ENCODE measurements around the gene MAPK11. TPM values are rescaled to one million over a fixed set of nuclear protein-coding genes. Genes with fewer than 3 reads are reported as not detected.

The MAPK11 gene
- total and polyA plus RNA-seq, 10 of the 15 experiments (the other 5 are each of a cell fraction or from before 2014, with no cell fraction given), result 0.05 to 12.8 (median 3.7) TPM

- H4K20me1 ChIP-seq (ENCODE audit: control insufficient read depth, insufficient read depth), result no peaks in the 10 kb centered on the region
- no peak overlapping the region for H3K4me2 ChIP-seq (ENCODE audit: control insufficient read depth, insufficient read depth)
- no peaks in the 10 kb centered on the region for H3K27me3 ChIP-seq (replicated peaks in 1 of 2; ENCODE audit: control insufficient read depth in 2 of 2, insufficient read depth in 2 of 2, low read length in 1 of 2)
- no peaks in the 10 kb centered on the region for H3K9me3 ChIP-seq (replicated peaks; ENCODE audit: control insufficient read depth, insufficient read depth, low read length)
- DNase-seq (ENCODE audit: low read depth, low spot score) (no peak), ATAC-seq (no peak), FAIRE-seq (no peak)
- ChIA-PET SMC1A (ENCODE audit: uncharacterized antibody, unreplicated experiment) (no interaction called here), CTCF (no interaction called here), POLR2A (interaction anchor here (0.7 kb wide), 1 partner anchor 488 kb away, joined by 4 read pairs; no protein-coding TSS in a partner anchor), RAD21 (ENCODE audit: unreplicated experiment) (interaction anchor here (0.6 to 0.8 kb wide), 2 partner anchors 12 to 120 kb away, joined by 3 read pairs; no protein-coding TSS in a partner anchor)
- no peak overlapping the region for H2AFZ ChIP-seq (ENCODE audit: control insufficient read depth, low read depth, low read length)
- TSS peak; percentile 54 for BruUV-seq (replicated peaks)
- H3K4me1 ChIP-seq (ENCODE audit: control insufficient read depth, insufficient read depth, low read length), result no peaks in the 10 kb centered on the region
- H3K4me3 ChIP-seq, result no peak overlapping the region
- 99% methylated on average over 38 of the region's 45 CpGs for WGBS (ENCODE audit: insufficient coverage, insufficient replicate concordance, low lambda C conversion rate, missing lambda C conversion rate)
- no peak overlapping the region for H3K27ac ChIP-seq (ENCODE audit: control insufficient read depth, insufficient read depth)
- H3K9ac ChIP-seq (ENCODE audit: control insufficient read depth, insufficient read depth, low read length), result no peak overlapping the region
- intact Hi-C loops (cut with micrococcal nuclease; ENCODE audit: unreplicated experiment) (no loop called here), in situ Hi-C loops (cut with MboI) (no loop called here)
- no peaks in the 10 kb centered on the region for H3K79me2 ChIP-seq (ENCODE audit: control insufficient read depth, insufficient read depth, low read length)
- H3K36me3 ChIP-seq (ENCODE audit: control insufficient read depth in 2 of 2, insufficient read depth in 2 of 2, low read length in 1 of 2), result peaks cover 16 to 65% of the 10 kb centered on the region in 2 experiments; a peak in 3 of 4 replicates
- TF ChIP-seq RCOR1 (conservative IDR thresholded peaks at IDR 0.05; ENCODE audit: low read depth, low read length) (no peak), BMI1 (IDR thresholded peaks at IDR 0.05; ENCODE audit: borderline replicate concordance) (no peak), POLR2AphosphoS5 (IDR thresholded peaks at IDR 0.05; ENCODE audit: low read length) (no peak), SIX5 (IDR thresholded peaks at IDR 0.05; ENCODE audit: low read depth, low read length, severe bottlenecking) (no peak), GATAD2B (conservative IDR thresholded peaks at IDR 0.05; ENCODE audit: low read depth) (no peak), POU2F2 (IDR thresholded peaks at IDR 0.05; ENCODE audit: borderline replicate concordance, low read depth, low read length) (no peak), RBBP5 (conservative IDR thresholded peaks at IDR 0.05) (no peak)
- TF ChIP-seq, protein P1, sequence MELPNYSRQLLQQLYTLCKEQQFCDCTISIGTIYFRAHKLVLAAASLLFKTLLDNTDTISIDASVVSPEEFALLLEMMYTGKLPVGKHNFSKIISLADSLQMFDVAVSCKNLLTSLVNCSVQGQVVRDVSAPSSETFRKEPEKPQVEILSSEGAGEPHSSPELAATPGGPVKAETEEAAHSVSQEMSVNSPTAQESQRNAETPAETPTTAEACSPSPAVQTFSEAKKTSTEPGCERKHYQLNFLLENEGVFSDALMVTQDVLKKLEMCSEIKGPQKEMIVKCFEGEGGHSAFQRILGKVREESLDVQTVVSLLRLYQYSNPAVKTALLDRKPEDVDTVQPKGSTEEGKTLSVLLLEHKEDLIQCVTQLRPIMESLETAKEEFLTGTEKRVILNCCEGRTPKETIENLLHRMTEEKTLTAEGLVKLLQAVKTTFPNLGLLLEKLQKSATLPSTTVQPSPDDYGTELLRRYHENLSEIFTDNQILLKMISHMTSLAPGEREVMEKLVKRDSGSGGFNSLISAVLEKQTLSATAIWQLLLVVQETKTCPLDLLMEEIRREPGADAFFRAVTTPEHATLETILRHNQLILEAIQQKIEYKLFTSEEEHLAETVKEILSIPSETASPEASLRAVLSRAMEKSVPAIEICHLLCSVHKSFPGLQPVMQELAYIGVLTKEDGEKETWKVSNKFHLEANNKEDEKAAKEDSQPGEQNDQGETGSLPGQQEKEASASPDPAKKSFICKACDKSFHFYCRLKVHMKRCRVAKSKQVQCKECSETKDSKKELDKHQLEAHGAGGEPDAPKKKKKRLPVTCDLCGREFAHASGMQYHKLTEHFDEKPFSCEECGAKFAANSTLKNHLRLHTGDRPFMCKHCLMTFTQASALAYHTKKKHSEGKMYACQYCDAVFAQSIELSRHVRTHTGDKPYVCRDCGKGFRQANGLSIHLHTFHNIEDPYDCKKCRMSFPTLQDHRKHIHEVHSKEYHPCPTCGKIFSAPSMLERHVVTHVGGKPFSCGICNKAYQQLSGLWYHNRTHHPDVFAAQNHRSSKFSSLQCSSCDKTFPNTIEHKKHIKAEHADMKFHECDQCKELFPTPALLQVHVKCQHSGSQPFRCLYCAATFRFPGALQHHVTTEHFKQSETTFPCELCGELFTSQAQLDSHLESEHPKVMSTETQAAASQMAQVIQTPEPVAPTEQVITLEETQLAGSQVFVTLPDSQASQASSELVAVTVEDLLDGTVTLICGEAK (IDR thresholded peaks at IDR 0.05; ENCODE audit: borderline replicate concordance), result no peak
- TF ChIP-seq, protein P2, sequence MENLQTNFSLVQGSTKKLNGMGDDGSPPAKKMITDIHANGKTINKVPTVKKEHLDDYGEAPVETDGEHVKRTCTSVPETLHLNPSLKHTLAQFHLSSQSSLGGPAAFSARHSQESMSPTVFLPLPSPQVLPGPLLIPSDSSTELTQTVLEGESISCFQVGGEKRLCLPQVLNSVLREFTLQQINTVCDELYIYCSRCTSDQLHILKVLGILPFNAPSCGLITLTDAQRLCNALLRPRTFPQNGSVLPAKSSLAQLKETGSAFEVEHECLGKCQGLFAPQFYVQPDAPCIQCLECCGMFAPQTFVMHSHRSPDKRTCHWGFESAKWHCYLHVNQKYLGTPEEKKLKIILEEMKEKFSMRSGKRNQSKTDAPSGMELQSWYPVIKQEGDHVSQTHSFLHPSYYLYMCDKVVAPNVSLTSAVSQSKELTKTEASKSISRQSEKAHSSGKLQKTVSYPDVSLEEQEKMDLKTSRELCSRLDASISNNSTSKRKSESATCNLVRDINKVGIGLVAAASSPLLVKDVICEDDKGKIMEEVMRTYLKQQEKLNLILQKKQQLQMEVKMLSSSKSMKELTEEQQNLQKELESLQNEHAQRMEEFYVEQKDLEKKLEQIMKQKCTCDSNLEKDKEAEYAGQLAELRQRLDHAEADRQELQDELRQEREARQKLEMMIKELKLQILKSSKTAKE (IDR thresholded peaks at IDR 0.05; ENCODE audit: low read depth, poor library complexity, severe bottlenecking), result no peak
- TF ChIP-seq, protein P3, sequence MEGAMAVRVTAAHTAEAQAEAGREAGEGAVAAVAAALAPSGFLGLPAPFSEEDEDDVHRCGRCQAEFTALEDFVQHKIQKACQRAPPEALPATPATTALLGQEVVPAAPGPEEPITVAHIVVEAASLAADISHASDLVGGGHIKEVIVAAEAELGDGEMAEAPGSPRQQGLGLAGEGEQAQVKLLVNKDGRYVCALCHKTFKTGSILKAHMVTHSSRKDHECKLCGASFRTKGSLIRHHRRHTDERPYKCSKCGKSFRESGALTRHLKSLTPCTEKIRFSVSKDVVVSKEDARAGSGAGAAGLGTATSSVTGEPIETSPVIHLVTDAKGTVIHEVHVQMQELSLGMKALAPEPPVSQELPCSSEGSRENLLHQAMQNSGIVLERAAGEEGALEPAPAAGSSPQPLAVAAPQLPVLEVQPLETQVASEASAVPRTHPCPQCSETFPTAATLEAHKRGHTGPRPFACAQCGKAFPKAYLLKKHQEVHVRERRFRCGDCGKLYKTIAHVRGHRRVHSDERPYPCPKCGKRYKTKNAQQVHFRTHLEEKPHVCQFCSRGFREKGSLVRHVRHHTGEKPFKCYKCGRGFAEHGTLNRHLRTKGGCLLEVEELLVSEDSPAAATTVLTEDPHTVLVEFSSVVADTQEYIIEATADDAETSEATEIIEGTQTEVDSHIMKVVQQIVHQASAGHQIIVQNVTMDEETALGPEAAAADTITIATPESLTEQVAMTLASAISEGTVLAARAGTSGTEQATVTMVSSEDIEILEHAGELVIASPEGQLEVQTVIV (IDR thresholded peaks at IDR 0.05; ENCODE audit: borderline replicate concordance, partially characterized antibody), result no peak
- TF ChIP-seq, protein P4, sequence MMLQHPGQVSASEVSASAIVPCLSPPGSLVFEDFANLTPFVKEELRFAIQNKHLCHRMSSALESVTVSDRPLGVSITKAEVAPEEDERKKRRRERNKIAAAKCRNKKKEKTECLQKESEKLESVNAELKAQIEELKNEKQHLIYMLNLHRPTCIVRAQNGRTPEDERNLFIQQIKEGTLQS (IDR thresholded peaks at IDR 0.05; ENCODE audit: borderline replicate concordance, extremely low read depth, low read depth, low read length), result no peak
These were observed 49.4 kb downstream of the MAPK11 start for GRCh38 chr22:50220603-50221409.

Measured in GM12878 (cell line).